Measurements from ENCODE around the gene ARRB1.
"Not testable (repeated sequence)": the region's sequence is repeated elsewhere in the genome, so short reads cannot be mapped to it uniquely, and the experiment has no call there.

ARRB1 gene

DNA sequence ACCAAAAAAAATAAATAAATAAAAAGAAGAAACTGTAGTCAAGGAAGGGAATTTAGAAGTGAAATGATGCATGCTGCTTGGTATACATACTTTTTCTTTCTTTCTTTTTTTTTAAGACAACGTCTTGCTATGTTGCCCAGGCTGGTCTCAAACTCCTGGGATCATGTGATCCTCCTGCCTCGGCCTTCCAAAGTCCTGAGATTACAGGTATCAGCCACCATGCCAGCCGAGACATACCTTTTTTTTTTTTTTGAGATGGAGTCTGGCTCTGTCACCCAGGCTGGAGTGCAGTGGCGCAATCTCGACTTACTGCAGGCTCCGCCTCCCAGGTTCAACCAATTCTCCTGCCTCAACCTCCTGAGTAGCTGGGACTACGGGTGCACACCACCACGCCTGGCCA lies 21.7 kb upstream of the ARRB1 start:
- H3K9me3 ChIP-seq = peaks cover 7% of the 10 kb centered on the region
- no peaks in the 10 kb centered on the region for H4K20me1 ChIP-seq
- no peaks in the 10 kb centered on the region for H3K27me3 ChIP-seq
- no peak overlapping the region for H3K9ac ChIP-seq
- no peak overlapping the region for H3K4me3 ChIP-seq
- TF ChIP-seq Cebpa-rat (IDR thresholded peaks at IDR 0.05) = no peak
- peaks cover 14% of the 10 kb centered on the region for H3K4me1 ChIP-seq
- no peaks in the 10 kb centered on the region for H3K36me3 ChIP-seq
- H3K4me2 ChIP-seq = no peak overlapping the region
- no peak overlapping the region for H3K27ac ChIP-seq

DNA sequence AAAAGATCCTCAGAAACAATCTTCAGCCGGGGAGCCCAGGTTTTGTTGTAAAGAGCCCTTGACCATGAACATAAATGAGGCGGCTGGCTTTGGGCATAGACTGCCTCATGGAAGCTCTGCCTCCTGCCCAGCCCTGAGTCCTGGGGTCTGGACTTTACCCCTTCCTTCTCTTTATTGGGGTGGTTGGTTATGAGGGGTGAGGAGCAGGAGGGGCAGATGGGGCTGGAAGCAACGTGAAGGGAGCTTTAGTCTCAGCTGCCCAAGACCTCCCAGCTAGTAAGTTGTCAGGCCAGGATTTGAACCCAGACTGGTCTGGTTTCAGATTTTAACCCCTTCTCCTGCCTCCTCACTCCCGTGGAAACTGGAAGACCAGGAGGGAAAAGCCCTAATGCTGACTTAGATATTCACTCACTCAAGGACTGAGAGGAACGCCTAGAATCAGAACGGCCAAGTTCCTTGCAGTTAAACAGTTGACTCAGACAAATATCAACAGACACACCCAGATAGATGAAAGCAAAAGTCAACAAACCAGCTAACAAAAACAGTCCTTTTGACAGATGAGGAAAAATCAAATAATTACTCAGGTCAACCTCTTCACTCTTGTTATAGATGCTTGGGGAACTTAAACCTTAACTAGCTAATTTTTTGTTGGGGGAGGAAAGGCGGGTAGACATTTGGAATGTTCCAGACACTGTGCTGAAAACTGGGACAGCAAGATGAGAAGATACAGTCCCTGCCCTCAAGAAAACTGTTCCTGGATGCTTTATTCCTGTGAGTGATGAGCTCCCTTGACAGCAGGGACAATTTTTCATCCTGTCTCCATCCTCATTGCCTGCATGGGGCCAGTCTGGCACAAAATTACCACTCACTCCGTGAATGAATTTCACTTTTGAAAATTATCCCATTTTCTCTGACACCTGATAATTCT lies 20.8 kb upstream of the ARRB1 start:
- Histone ChIP-seq H3K27me3 (no peaks in the 10 kb centered on the region), H3K36me3 (no peaks in the 10 kb centered on the region), H3K4me2 (no peak overlapping the region), H3K4me3 (no peak overlapping the region), H3K4me1 (peaks cover 14% of the 10 kb centered on the region), H3K9ac (no peak overlapping the region), H3K27ac (no peak overlapping the region), H4K20me1 (no peaks in the 10 kb centered on the region), H3K9me3 (peaks cover 11% of the 10 kb centered on the region)
- no peak for TF ChIP-seq Cebpa-rat (IDR thresholded peaks at IDR 0.05)

DNA sequence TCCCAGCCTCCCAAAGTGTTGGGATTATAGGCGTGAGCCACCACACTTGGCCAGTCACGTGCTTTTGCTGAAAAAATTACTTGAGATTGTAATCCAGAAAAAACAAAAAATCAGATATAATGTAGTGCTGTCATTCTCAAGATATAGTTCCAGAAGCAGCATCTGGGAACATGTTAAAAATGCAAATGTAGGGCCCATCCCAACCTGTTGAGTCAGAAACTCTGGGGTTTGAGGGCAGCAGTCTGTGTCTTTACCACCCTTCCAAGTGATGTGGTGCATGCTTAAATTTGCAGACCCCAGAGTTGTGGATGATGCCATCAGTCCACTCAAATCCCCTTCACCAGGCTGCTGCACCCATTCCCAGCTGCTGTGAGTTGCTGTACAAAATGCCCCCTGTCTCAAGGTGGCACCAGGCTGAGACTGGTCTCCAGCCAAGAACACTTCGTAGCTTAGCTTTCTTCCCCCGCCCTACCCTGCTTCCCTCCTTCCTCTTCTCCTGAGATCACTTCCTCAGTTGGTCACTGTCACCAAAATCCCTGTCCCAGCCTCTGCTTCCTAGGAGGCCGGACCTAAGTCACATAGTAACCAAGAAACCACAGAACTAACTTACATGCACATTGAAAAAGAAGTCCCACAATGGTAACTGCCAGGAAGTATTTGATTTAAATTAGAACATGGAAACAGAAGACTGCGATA lies 18.2 kb upstream of the ARRB1 start:
- Histone ChIP-seq H3K9ac (no peak overlapping the region), H4K20me1 (no peaks in the 10 kb centered on the region), H3K4me3 (no peak overlapping the region), H3K9me3 (peaks cover 11% of the 10 kb centered on the region), H3K27me3 (no peaks in the 10 kb centered on the region), H3K4me2 (peak overlapping the region; percentile 65), H3K4me1 (peaks cover 20% of the 10 kb centered on the region), H3K27ac (no peak overlapping the region; the same call in 1 of the 2 replicates), H3K36me3 (no peaks in the 10 kb centered on the region)
- no peak for TF ChIP-seq Cebpa-rat (IDR thresholded peaks at IDR 0.05)

DNA sequence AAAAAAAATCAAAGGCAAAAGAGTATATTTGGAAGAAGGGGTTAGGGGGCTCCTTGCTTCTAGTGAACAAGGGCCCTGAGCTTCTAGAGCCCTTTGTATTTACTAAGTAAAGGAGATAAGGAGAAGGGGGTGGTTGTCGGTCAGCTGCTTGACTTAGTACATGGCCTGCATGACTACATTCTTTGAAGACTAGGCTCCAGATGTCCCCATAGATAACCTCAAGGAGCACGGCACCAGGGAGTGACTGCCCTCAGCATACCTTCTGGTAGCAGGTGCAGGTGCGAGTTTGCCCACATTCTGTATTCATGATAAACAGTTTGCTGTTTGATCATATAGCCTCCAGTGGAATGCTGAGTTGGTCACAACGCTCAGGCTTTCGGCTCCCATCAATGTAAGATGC lies 15.4 kb upstream of the ARRB1 start:
- not testable (repeated sequence) for H3K27me3 ChIP-seq, H4K20me1 ChIP-seq, H3K27ac ChIP-seq, H3K36me3 ChIP-seq, H3K4me3 ChIP-seq, H3K9ac ChIP-seq, H3K4me2 ChIP-seq
- Histone ChIP-seq H3K9me3 (peaks cover 11% of the 10 kb centered on the region), H3K4me1 (peaks cover 20% of the 10 kb centered on the region)

DNA sequence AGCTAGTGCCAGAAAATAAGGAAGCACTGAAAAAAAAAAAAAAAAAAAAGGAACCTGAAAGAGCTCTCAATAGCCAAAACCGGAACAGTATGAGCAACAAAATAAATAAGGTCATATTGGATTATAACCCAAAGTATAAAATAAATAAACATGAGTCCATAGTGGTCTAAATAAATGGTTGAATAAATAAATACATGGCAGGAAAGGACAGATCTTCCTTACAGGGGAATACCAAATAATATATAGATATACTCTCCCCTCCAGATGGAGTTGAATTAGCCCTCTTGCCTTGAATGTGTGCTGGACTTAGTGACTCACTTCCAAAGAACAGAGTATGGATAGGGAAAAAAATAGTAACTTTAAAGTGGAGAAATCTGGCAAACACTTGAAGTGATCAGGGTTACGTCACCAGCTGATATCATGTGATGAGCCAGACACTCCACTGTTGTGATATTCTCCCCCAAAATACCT lies 14.3 kb upstream of the ARRB1 start:
- no peaks in the 10 kb centered on the region for H3K36me3 ChIP-seq
- no peak overlapping the region for H3K9ac ChIP-seq
- TF ChIP-seq Cebpa-rat (IDR thresholded peaks at IDR 0.05) = no peak
- H3K4me2 ChIP-seq = no peak overlapping the region
- H3K4me1 ChIP-seq = peaks cover 20% of the 10 kb centered on the region
- H4K20me1 ChIP-seq = no peaks in the 10 kb centered on the region
- no peaks in the 10 kb centered on the region for H3K27me3 ChIP-seq
- H3K4me3 ChIP-seq = no peak overlapping the region
- H3K27ac ChIP-seq = no peak overlapping the region
- H3K9me3 ChIP-seq = peaks cover 11% of the 10 kb centered on the region

DNA sequence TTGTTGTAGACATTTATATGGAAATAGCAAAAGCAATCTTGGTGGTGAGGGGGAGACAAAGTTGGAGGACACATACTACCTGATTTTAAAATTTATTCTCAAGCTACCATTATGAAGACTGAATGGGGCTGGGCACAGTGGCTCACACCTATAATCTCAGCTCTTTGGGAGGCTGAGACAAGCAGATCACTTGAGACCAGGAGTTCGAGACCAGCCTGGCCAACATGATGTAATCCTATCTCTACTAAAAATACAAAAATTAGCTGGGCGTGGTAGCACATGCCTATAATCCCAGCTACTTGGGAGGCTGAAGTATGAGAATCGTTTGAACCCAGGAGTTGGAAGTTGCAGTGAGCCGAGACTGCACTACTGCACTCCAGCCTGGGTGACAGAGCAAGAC lies 10.8 kb upstream of the ARRB1 start:
- not testable (repeated sequence) for H3K9me3 ChIP-seq, H4K20me1 ChIP-seq, H3K4me1 ChIP-seq, H3K9ac ChIP-seq, H3K36me3 ChIP-seq, H3K27me3 ChIP-seq, H3K4me2 ChIP-seq, H3K27ac ChIP-seq, H3K4me3 ChIP-seq

DNA sequence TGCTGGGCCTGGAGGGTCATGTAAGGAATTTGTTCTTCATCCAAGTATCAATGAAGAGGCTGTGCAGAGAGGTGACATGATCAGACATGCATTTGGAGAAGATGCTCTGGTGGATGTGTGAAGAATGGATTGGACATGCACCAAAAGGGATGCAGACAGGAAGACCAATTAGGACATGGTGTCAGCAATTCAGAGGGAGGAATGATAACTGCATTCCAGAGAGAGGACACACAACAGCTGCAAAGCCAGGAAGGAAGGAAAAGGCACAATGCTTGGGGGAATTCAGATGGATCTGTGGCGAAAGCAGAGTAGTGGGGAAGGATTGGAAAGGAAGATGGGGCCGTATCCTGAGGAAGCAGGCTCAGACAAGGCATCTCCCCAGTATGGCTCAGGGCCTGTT lies 5.2 kb upstream of the ARRB1 start:
- no peak overlapping the region for H3K27ac ChIP-seq
- H3K9ac ChIP-seq = no peak overlapping the region
- H3K27me3 ChIP-seq = no peaks in the 10 kb centered on the region
- H3K4me1 ChIP-seq = peaks cover 13% of the 10 kb centered on the region
- no peaks in the 10 kb centered on the region for H4K20me1 ChIP-seq
- no peaks in the 10 kb centered on the region for H3K36me3 ChIP-seq
- no peaks in the 10 kb centered on the region for H3K9me3 ChIP-seq
- no peak overlapping the region for H3K4me2 ChIP-seq
- H3K4me3 ChIP-seq = no peak overlapping the region
- no peak for TF ChIP-seq Cebpa-rat (IDR thresholded peaks at IDR 0.05)

DNA sequence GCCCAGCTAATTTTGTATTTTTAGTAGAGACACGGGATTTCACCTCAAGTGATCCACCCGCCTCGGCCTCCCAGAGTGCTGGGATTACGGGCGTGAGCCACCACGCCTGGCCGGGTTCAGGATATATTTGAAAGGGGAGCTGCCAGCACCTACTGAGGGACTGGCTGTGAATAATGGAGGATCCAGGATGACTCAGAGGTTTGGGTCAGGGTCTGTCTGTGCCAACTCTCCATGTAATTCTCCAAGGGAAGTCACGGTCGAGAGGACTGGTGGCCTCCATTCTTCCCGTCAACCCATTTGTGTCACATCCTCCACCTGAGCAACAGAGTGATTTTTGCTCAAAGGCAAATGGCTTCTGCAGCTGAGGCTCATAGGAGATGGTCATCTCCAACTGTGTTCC lies 3.6 kb upstream of the ARRB1 start:
- no peaks in the 10 kb centered on the region for H3K9me3 ChIP-seq
- no peak overlapping the region for H3K4me3 ChIP-seq
- TF ChIP-seq Cebpa-rat (IDR thresholded peaks at IDR 0.05) = no peak
- H3K9ac ChIP-seq = no peak overlapping the region
- no peaks in the 10 kb centered on the region for H3K27me3 ChIP-seq
- H3K36me3 ChIP-seq = no peaks in the 10 kb centered on the region
- no peak overlapping the region for H3K4me2 ChIP-seq
- peaks cover 22% of the 10 kb centered on the region for H3K4me1 ChIP-seq
- no peaks in the 10 kb centered on the region for H4K20me1 ChIP-seq
- H3K27ac ChIP-seq = no peak overlapping the region

DNA sequence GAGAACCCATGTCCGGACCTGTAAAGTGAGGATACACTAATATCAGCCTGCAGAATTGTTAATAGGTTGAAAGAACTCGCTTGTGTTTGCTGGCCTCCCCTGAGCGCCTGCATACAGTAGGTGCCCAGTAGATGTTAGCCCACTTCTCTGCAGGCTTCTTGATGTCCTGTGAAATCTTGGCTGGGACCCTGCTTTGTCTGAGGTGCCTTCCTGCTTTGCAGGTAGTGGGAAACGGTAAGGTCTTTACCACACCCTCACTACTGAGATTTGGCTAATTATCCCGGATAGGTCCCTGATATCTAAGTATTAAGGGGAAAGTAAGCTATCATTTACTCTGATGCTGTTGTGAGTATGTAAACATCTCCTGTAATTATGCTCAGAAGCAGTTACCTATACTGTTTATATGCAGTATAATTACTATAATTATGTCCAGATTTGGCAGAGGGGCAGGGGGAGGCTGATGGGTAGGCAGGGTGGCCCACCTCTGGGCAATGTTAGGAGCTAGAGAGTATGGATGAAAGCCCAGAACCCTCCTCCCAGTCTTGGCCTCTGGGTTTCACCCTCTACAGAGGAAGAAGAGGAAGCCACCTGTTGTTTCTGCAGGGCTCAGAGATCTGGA lies 1.2 kb upstream of the ARRB1 start:
- Histone ChIP-seq H3K9ac (peak overlapping the region; percentile 93), H3K27ac (peak overlapping the region; percentile 96), H3K27me3 (no peaks in the 10 kb centered on the region), H3K4me3 (peak overlapping the region; percentile 89), H3K9me3 (no peaks in the 10 kb centered on the region), H3K4me1 (peaks cover 45% of the 10 kb centered on the region), H4K20me1 (no peaks in the 10 kb centered on the region), H3K36me3 (0 out of 2 replicates have a peak, but pooled peaks cover 5% of the 10 kb centered on the region), H3K4me2 (peak overlapping the region; percentile 93)
- TF ChIP-seq Cebpa-rat (IDR thresholded peaks at IDR 0.05) = no peak

Measured in BLaER1 (cell line).